ENCODE data around the gene ALOX12. TPM values are rescaled to one million over a fixed set of nuclear protein-coding genes. Genes with fewer than 3 reads are reported as not detected.

Gene ALOX12
- total RNA-seq, 1 experiment from 2014 or later, result not detected

GRCh38 chr17:7014261-7014994, 18.6 kb downstream of the ALOX12 start:
- H3K27me3 Mint-ChIP-seq (ENCODE audit: insufficient read depth, unreplicated experiment), result no peaks in the 10 kb centered on the region
- peaks cover 29% of the 10 kb centered on the region for H3K36me3 Mint-ChIP-seq (ENCODE audit: insufficient read depth, unreplicated experiment)
- peak overlapping the region; percentile 96 for H3K4me3 Mint-ChIP-seq (ENCODE audit: unreplicated experiment)
- ChIA-PET POLR2A (interaction anchor here (0.6 to 2.8 kb wide), 6 partner anchors 21 to 1678 kb away, joined by 3 to 14 read pairs (median 3); partner anchors contain the start of genes KIAA0753, SLC16A13 and TXNDC17), CTCF (interaction anchor here (0.7 to 1.8 kb wide), 2 partner anchors 10 to 88 kb away, joined by 4 read pairs; no protein-coding TSS in a partner anchor)
- intact Hi-C loops (cut with micrococcal nuclease), result no loop called here
- peaks cover 15% of the 10 kb centered on the region for H3K4me1 Mint-ChIP-seq (ENCODE audit: insufficient read depth, unreplicated experiment)
- H3K27ac Mint-ChIP-seq (ENCODE audit: low read depth, unreplicated experiment), result peak overlapping the region; percentile 99
- H3K9me3 Mint-ChIP-seq (ENCODE audit: unreplicated experiment), result no peaks in the 10 kb centered on the region
- TF ChIP-seq CTCF (IDR thresholded peaks at IDR 0.05; ENCODE audit: unreplicated experiment), result peak; percentile 55
- no TSS peak for BruUV-seq (replicated peaks)
- DNase-seq (ENCODE audit: unreplicated experiment), result peak; percentile 96

GRCh38 chr17:7014995-7015958, 19.4 kb downstream of the ALOX12 start:
- no peak for DNase-seq (ENCODE audit: unreplicated experiment)
- Mint-ChIP-seq H3K27ac (ENCODE audit: low read depth, unreplicated experiment) (peak overlapping the region; percentile 99), H3K36me3 (ENCODE audit: insufficient read depth, unreplicated experiment) (peaks cover 24% of the 10 kb centered on the region), H3K9me3 (ENCODE audit: unreplicated experiment) (no peaks in the 10 kb centered on the region), H3K27me3 (ENCODE audit: insufficient read depth, unreplicated experiment) (no peaks in the 10 kb centered on the region), H3K4me1 (ENCODE audit: insufficient read depth, unreplicated experiment) (peaks cover 15% of the 10 kb centered on the region), H3K4me3 (ENCODE audit: unreplicated experiment) (peak overlapping the region; percentile 96)
- POLR2A ChIA-PET, result interaction anchor here (0.5 to 1.6 kb wide), 6 partner anchors 20 to 426 kb away, joined by 3 to 12 read pairs (median 4); partner anchors contain the start of genes SLC16A13 and TXNDC17
- CTCF ChIA-PET, result interaction anchor here (0.6 to 1.8 kb wide), 4 partner anchors 11 to 231 kb away, joined by 3 to 4 read pairs (median 3); no protein-coding TSS in a partner anchor
- BruUV-seq (replicated peaks), result TSS peak; percentile 1
- intact Hi-C loops (cut with micrococcal nuclease), result no loop called here
- TF ChIP-seq CTCF (IDR thresholded peaks at IDR 0.05; ENCODE audit: unreplicated experiment), result no peak

GRCh38 chr17:7016418-7016817, 20.6 kb downstream of the ALOX12 start:
- H3K9me3 Mint-ChIP-seq (ENCODE audit: unreplicated experiment), result no peaks in the 10 kb centered on the region
- ChIA-PET POLR2A (interaction anchor here (0.8 to 1.6 kb wide), 2 partner anchors 20 to 375 kb away, joined by 3 to 6 read pairs; partner anchors contain the start of genes SLC16A13 and TXNDC17), CTCF (interaction anchor here (1.6 to 1.8 kb wide), 2 partner anchors 12 to 120 kb away, joined by 3 to 4 read pairs; no protein-coding TSS in a partner anchor)
- no peaks in the 10 kb centered on the region for H3K27me3 Mint-ChIP-seq (ENCODE audit: insufficient read depth, unreplicated experiment)
- no peak for DNase-seq (ENCODE audit: unreplicated experiment)
- TF ChIP-seq CTCF (IDR thresholded peaks at IDR 0.05; ENCODE audit: unreplicated experiment), result no peak
- H3K27ac Mint-ChIP-seq (ENCODE audit: low read depth, unreplicated experiment), result no peak overlapping the region
- H3K4me1 Mint-ChIP-seq (ENCODE audit: insufficient read depth, unreplicated experiment), result peaks cover 17% of the 10 kb centered on the region
- peaks cover 24% of the 10 kb centered on the region for H3K36me3 Mint-ChIP-seq (ENCODE audit: insufficient read depth, unreplicated experiment)
- BruUV-seq (replicated peaks), result no TSS peak
- no peak overlapping the region for H3K4me3 Mint-ChIP-seq (ENCODE audit: unreplicated experiment)
- intact Hi-C loops (cut with micrococcal nuclease), result no loop called here
